Panc1 (cell line): ENCODE results near the gene ELMO1.
A peak's percentile ranks its signal among the peaks of the same experiment; 100 is the strongest.

Experiments
- CTCF ChIP-seq: fragments of 450-650 bp; IDR thresholded peaks from 2 replicates; pipeline ENCODE4 v1.5.1; 2017; ENCODE audit warnings: mild to moderate bottlenecking
- POLR2AphosphoS5 ChIP-seq: IDR thresholded peaks from 2 replicates; pipeline ENCODE4 v1.6.1; 2012; ENCODE audit warnings: mild to moderate bottlenecking, low read depth, low read length, moderate library complexity
- REST ChIP-seq, 2 experiments: IDR thresholded peaks; 2 replicates each; pipeline ENCODE4 v1.6.1; 2011 to 2012; ENCODE audit warnings: low read depth in 2 of 2, control low read depth in 1 of 2, low read length in 1 of 2, mild to moderate bottlenecking in 1 of 2, moderate library complexity in 1 of 2; ENCODE audit not compliant: insufficient read depth in 1 of 2
- SIN3A ChIP-seq: IDR thresholded peaks from 2 replicates; pipeline ENCODE4 v1.6.1; 2012; ENCODE audit warnings: low read depth, mild to moderate bottlenecking, low read length, moderate library complexity, borderline replicate concordance; ENCODE audit not compliant: insufficient read depth
- TCF7L2 ChIP-seq: IDR thresholded peaks from 2 replicates; pipeline ENCODE4 v1.6.1; 2011; ENCODE audit warnings: mild to moderate bottlenecking, low read depth, low read length, inconsistent platforms

GRCh38 chr7:37433166-37433565 lies 15.5 kb downstream of the ELMO1 start:
- TF ChIP-seq CTCF, result peak; percentile 34
- TF ChIP-seq REST (IDR thresholded peaks at IDR 0.05; ENCODE audit: insufficient read depth in 1 of 2, low read depth in 2 of 2, low read length in 1 of 2), result no peak
- TF ChIP-seq POLR2AphosphoS5, result no peak
- no peak for TF ChIP-seq SIN3A
- no peak for TF ChIP-seq TCF7L2
